Measurements from ENCODE around the gene DNTTIP2.
"Not testable (repeated sequence)": the region's sequence is repeated elsewhere in the genome, so short reads cannot be mapped to it uniquely, and the experiment has no call there.

DNTTIP2 gene

DNA sequence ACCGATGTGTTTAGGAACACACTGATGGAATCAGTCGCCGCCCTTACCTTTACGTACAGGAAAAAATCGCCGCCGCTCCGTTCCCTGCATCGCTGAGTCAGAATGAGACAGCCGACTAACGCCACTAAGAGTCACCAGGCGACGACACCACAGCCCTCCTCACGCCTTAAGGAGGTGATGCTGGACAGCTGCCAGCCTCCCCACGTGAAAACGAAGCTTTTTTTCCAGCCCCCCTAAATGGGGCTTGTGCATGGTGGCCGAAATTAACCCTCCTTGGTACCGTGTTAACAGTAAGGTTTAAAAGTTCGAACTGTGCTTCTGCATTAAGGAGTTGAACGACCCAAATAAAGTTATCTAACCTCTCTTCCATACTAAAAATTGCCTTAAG, 511 bp downstream of the DNTTIP2 start:
- TF ChIP-seq, protein P1, sequence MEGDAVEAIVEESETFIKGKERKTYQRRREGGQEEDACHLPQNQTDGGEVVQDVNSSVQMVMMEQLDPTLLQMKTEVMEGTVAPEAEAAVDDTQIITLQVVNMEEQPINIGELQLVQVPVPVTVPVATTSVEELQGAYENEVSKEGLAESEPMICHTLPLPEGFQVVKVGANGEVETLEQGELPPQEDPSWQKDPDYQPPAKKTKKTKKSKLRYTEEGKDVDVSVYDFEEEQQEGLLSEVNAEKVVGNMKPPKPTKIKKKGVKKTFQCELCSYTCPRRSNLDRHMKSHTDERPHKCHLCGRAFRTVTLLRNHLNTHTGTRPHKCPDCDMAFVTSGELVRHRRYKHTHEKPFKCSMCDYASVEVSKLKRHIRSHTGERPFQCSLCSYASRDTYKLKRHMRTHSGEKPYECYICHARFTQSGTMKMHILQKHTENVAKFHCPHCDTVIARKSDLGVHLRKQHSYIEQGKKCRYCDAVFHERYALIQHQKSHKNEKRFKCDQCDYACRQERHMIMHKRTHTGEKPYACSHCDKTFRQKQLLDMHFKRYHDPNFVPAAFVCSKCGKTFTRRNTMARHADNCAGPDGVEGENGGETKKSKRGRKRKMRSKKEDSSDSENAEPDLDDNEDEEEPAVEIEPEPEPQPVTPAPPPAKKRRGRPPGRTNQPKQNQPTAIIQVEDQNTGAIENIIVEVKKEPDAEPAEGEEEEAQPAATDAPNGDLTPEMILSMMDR (IDR thresholded peaks at IDR 0.05; ENCODE audit: control extremely low read depth, extremely low read depth, low read depth, missing control alignments): no peak
- DNase-seq (ENCODE audit: extremely low spot score): peak; percentile 68
- CTCF ChIA-PET: no interaction called here
- POLR2A ChIA-PET: interaction anchor here (0.6 kb wide), 1 partner anchor 159 kb away, joined by 7 read pairs; no protein-coding TSS in a partner anchor

DNA sequence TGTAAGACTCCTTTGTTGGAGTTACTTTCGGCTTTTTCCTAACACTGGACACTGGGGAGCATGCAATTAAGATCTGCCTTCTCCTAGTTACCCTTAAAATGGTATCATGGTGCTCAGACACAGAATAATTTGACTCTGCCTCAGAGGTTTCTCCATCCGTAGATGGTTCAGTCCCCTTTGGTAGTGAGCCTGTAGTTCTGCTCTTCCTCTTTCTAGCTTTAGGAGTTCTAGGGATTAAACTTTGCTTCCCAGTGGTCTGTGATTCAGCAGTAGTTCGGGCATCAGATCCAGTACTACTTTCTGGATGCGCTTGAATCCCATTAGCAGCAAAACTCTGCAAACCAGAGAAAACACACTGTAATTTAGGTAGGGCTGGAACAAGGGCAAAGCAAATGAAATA, 1.5 kb downstream of the DNTTIP2 start:
- CTCF ChIA-PET: no interaction called here
- DNase-seq (ENCODE audit: extremely low spot score): no peak
- POLR2A ChIA-PET: no interaction called here
- TF ChIP-seq, protein P1 (IDR thresholded peaks at IDR 0.05; ENCODE audit: control extremely low read depth, extremely low read depth, low read depth, missing control alignments): no peak

DNA sequence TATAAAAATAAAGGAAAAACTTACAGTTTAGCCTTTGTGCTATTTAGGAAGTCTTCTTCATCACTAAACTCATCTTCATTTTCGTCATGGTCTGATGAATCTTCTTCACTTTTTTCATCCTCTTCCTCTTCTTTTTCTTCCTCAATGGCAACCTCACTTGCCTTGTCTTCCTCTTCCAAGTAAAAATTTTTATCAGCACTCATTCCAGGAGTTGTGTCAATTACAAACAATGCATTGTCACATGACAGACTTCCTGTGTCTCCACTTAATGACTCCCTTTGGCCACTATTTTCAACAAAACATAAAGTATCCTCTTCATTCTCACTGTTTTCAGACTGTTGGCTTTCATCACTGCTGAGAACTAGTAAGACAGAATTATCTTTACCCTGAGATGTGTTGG, 2.8 kb downstream of the DNTTIP2 start:
- POLR2A ChIA-PET: no interaction called here

DNA sequence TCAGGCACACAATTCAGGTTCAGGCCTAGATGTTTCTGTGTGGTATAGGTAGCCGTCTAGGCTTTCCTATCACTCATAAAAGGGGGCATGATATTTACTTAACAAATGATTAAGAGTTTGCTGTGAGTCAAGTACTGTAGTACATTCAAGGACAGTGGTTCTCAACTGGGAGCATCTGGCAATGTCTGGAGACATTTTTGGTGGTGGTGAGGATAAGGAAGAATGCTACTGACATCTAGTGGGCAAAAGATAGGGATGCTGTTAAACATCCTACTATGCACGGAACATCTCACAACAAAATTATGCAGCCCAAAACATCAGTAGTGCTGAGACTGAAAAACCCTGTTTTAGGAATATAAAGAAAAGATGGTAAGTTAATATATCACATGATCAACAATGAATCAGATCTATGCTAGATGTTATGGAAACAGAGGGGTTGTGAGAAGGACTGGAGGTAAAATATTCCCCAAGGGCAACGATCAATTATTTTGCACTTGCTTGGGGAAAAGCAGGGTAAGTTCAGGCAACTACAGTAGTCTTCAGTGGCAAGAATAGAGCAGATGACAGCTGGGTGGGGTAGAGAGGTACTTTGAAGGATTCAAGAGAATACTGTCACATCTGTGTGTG, 4.9 kb downstream of the DNTTIP2 start:
- CTCF ChIA-PET: interaction anchor here (1.0 to 1.3 kb wide), 2 partner anchors 14 to 245 kb away, joined by 3 to 4 read pairs; no protein-coding TSS in a partner anchor
- POLR2A ChIA-PET: no interaction called here
- TF ChIP-seq, protein P1 (IDR thresholded peaks at IDR 0.05; ENCODE audit: control extremely low read depth, extremely low read depth, low read depth, missing control alignments): peak; percentile 20
- no peak for DNase-seq (ENCODE audit: extremely low spot score)

More for the DNA sequence above, 2.8 kb downstream of the DNTTIP2 start:
- TF ChIP-seq, protein P1 (IDR thresholded peaks at IDR 0.05; ENCODE audit: control extremely low read depth, extremely low read depth, low read depth, missing control alignments): no peak
- CTCF ChIA-PET: no interaction called here
- no peak for DNase-seq (ENCODE audit: extremely low spot score)

DNA sequence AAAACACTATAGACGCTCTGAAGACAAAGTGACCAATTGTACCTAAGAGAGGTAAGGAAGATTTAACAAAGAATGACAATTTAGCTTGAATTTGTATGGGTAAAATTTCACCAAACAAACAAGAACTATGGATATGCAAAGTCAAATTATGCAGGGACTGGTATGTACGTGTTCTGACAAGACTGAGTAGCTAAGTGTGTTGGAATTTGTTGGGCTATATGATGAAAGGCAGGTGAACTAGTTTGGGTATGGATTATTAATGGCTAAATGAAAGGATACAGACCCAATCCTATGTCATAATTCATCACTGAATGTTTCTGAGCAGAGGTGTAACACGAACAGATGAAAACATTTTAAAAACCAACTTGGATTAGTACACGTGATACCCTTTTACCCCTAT, 7.6 kb downstream of the DNTTIP2 start:
- no peak for DNase-seq (ENCODE audit: extremely low spot score)
- TF ChIP-seq, protein P1 (IDR thresholded peaks at IDR 0.05; ENCODE audit: control extremely low read depth, extremely low read depth, low read depth, missing control alignments): no peak
- CTCF ChIA-PET: interaction anchor here (0.9 to 1.9 kb wide), 2 partner anchors 8 to 23 kb away, joined by 3 to 5 read pairs; no protein-coding TSS in a partner anchor
- POLR2A ChIA-PET: no interaction called here

DNA sequence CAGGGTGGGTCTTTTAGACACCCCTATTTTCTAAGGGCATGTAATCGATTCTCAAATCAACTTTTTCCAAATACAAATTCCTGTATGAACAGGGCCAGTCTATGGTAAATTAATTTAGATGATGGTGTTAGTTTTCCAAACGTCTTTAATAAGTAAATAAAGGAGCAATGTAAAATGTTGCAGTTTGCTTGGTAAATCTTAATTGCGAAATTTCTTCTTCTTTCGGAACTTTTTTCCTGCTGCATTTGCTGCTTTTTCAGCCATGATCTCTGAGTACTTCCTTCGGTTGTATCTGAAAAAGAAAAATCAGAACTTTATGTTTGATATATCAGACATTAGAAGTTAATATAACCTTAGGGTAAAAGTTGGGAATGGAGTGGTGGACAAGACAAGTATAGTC, 9.4 kb downstream of the DNTTIP2 start:
- TF ChIP-seq, protein P1 (IDR thresholded peaks at IDR 0.05; ENCODE audit: control extremely low read depth, extremely low read depth, low read depth, missing control alignments): no peak
- DNase-seq (ENCODE audit: extremely low spot score): no peak
- ChIA-PET POLR2A (no interaction called here), CTCF (interaction anchor here (1.1 kb wide), 1 partner anchor 14 kb away, joined by 3 read pairs; no protein-coding TSS in a partner anchor)

DNA sequence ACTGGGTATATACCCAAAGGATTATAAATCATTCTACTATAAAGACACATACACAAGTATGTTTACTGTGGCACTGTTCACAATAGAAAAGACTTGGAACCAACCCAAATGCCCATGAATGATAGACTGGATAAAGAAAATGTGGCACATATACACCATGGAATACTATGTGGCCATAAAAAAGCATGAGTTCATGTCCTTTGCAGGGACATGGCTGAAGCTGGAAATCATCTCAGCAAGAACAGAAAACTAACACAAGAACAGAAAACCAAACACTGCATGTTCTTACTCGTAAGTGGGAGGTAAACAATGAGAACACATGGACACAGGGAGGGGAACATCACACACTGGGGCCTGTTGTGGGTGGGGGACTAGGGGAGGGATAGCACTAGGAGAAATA, 10.5 kb downstream of the DNTTIP2 start:
- POLR2A ChIA-PET; DNase-seq (ENCODE audit: extremely low spot score): not testable (repeated sequence)
- CTCF ChIA-PET: interaction anchor here (1.1 kb wide), 1 partner anchor 13 kb away, joined by 3 read pairs; no protein-coding TSS in a partner anchor

All from GM10248 (cell line).